ENCODE data around the gene CSAD. TPM values are rescaled to one million over a fixed set of nuclear protein-coding genes. Genes with fewer than 3 reads are reported as not detected.
"Not testable (repeated sequence)": the region's sequence is repeated elsewhere in the genome, so short reads cannot be mapped to it uniquely, and the experiment has no call there.

The CSAD gene
- polyA plus RNA-seq, 1 experiment: 18.9 TPM

GRCh38 chr12:53207042-53207441 is 26.3 kb upstream of the CSAD start, which contains the start of gene ITGB7:
Gene ITGB7 (minus strand): TSS chr12:53207251. CDS start chr12:53200443, 6,808 bp downstream.
- Histone ChIP-seq H3K4me3 (ENCODE audit: low read depth, low read length) (no peak within 1 kb of the TSS), H3K27ac (ENCODE audit: low read depth, low read length) (peak within 1 kb of the TSS; percentile 81), H3K9me3 (ENCODE audit: control insufficient read depth, insufficient read depth, low read length) (no peaks in the 10 kb centered on the region), H3K27me3 (ENCODE audit: control insufficient read depth, insufficient read depth, low read length) (no peaks in the 10 kb centered on the region)
- ChIA-PET CTCF (interaction anchor here (0.8 to 1.9 kb wide), 3 partner anchors 9 to 116 kb away, joined by 3 to 5 read pairs (median 4); partner anchors contain the start of gene AAAS), POLR2A (no interaction called here)
- TF ChIP-seq CTCF (IDR thresholded peaks at IDR 0.05; ENCODE audit: low read depth, low read length): no peak
- DNase-seq (ENCODE audit: low read depth, low spot score): no peak

- Histone ChIP-seq H3K27ac (ENCODE audit: low read depth, low read length) (peak overlapping the region; percentile 81), H3K27me3 (ENCODE audit: control insufficient read depth, insufficient read depth, low read length) (no peaks in the 10 kb centered on the region), H3K4me3 (ENCODE audit: low read depth, low read length) (no peak overlapping the region), H3K9me3 (ENCODE audit: control insufficient read depth, insufficient read depth, low read length) (no peaks in the 10 kb centered on the region)
- no peak for TF ChIP-seq CTCF (IDR thresholded peaks at IDR 0.05; ENCODE audit: low read depth, low read length)
- peak; percentile 61 for DNase-seq (ENCODE audit: low read depth, low spot score)
- ChIA-PET POLR2A (interaction anchor here (0.6 kb wide), 1 partner anchor 140 kb away, joined by 3 read pairs; no protein-coding TSS in a partner anchor), CTCF (interaction anchor here (1.9 kb wide), 1 partner anchor 115 kb away, joined by 5 read pairs; the partner anchor contains the start of gene AAAS)
Observed at GRCh38 chr12:53205747-53206419, 25.2 kb upstream of the CSAD start.

- Histone ChIP-seq H3K27ac (ENCODE audit: low read depth, low read length) (no peak overlapping the region), H3K4me3 (ENCODE audit: low read depth, low read length) (no peak overlapping the region), H3K9me3 (ENCODE audit: control insufficient read depth, insufficient read depth, low read length) (no peaks in the 10 kb centered on the region), H3K27me3 (ENCODE audit: control insufficient read depth, insufficient read depth, low read length) (no peaks in the 10 kb centered on the region)
- ChIA-PET CTCF (interaction anchor here (0.6 to 1.2 kb wide), 3 partner anchors 9 to 93 kb away, joined by 3 to 6 read pairs (median 5); no protein-coding TSS in a partner anchor), POLR2A (no interaction called here)
- no peak for TF ChIP-seq CTCF (IDR thresholded peaks at IDR 0.05; ENCODE audit: low read depth, low read length)
- no peak for DNase-seq (ENCODE audit: low read depth, low spot score)
Observed at GRCh38 chr12:53204351-53204750, 23.6 kb upstream of the CSAD start.

GRCh38 chr12:53202316-53202715 is 21.6 kb upstream of the CSAD start:
- H3K27me3 ChIP-seq (ENCODE audit: control insufficient read depth, insufficient read depth, low read length); H3K4me3 ChIP-seq (ENCODE audit: low read depth, low read length); POLR2A ChIA-PET; DNase-seq (ENCODE audit: low read depth, low spot score); H3K27ac ChIP-seq (ENCODE audit: low read depth, low read length); H3K9me3 ChIP-seq (ENCODE audit: control insufficient read depth, insufficient read depth, low read length): not testable (repeated sequence)
- CTCF ChIA-PET: interaction anchor here (0.9 to 2.7 kb wide), 6 partner anchors 10 to 136 kb away, joined by 3 to 8 read pairs (median 4); no protein-coding TSS in a partner anchor

- no peak overlapping the region for H3K4me3 ChIP-seq (ENCODE audit: low read depth, low read length)
- TF ChIP-seq CTCF (IDR thresholded peaks at IDR 0.05; ENCODE audit: low read depth, low read length): no peak
- H3K27me3 ChIP-seq (ENCODE audit: control insufficient read depth, insufficient read depth, low read length): no peaks in the 10 kb centered on the region
- no peak overlapping the region for H3K27ac ChIP-seq (ENCODE audit: low read depth, low read length)
- no peak for DNase-seq (ENCODE audit: low read depth, low spot score)
- POLR2A ChIA-PET: no interaction called here
- CTCF ChIA-PET: interaction anchor here (0.9 to 2.7 kb wide), 6 partner anchors 10 to 136 kb away, joined by 3 to 8 read pairs (median 4); no protein-coding TSS in a partner anchor
- H3K9me3 ChIP-seq (ENCODE audit: control insufficient read depth, insufficient read depth, low read length): no peaks in the 10 kb centered on the region; the same call in 1 of the 2 replicates
Observed at GRCh38 chr12:53201639-53202038, 20.9 kb upstream of the CSAD start.
